Calu3 (cell line): ENCODE results near the gene ANKMY1. TPM values are rescaled to one million over a fixed set of nuclear protein-coding genes. Genes with fewer than 3 reads are reported as not detected.

Experiments
- BruUV-seq: library from RNA; stranded (reverse); fragments of 400-500 nt; replicated peaks from 2 replicates; lab custom pipeline; 2021; lab: Mats Ljungman, UMichigan
- CTCF ChIA-PET: fragments of 300-600 bp; sonication (Branson Sonifier 250); formaldehyde crosslinking; loops from one replicate; lab custom pipeline; 2022; ENCODE audit warnings: antibody characterized with exemption; lab: Charles Lee
- DNase-seq: peaks from one replicate; pipeline ENCODE4 v3.0.0; 2022
- H3K27ac Mint-ChIP-seq: one replicate; pipeline ENCODE4 v1.8.0; 2022; ENCODE audit warnings: mixed read lengths; ENCODE audit not compliant: unreplicated experiment
- H3K27me3 Mint-ChIP-seq: one replicate; pipeline ENCODE4 v1.8.0; 2022; ENCODE audit warnings: mixed read lengths; ENCODE audit not compliant: unreplicated experiment
- H3K36me3 Mint-ChIP-seq: one replicate; pipeline ENCODE4 v1.8.0; 2022; ENCODE audit warnings: mild to moderate bottlenecking, moderate library complexity, mixed read lengths; ENCODE audit not compliant: insufficient read depth, unreplicated experiment
- H3K4me1 Mint-ChIP-seq: one replicate; pipeline ENCODE4 v1.8.0; 2022; ENCODE audit warnings: mild to moderate bottlenecking, low read depth, mixed read lengths; ENCODE audit not compliant: unreplicated experiment
- H3K4me3 Mint-ChIP-seq: one replicate; pipeline ENCODE4 v1.8.0; 2022; ENCODE audit warnings: mild to moderate bottlenecking, low read depth, moderate library complexity, mixed read lengths; ENCODE audit not compliant: unreplicated experiment
- H3K9me3 Mint-ChIP-seq: one replicate; pipeline ENCODE4 v1.8.0; 2022; ENCODE audit warnings: low read depth, mixed read lengths; ENCODE audit not compliant: unreplicated experiment
- CTCF ChIP-seq: fragments of 200-600 bp; IDR thresholded peaks from one replicate; pipeline ENCODE4 v1.8.0; 2022; ENCODE audit warnings: antibody characterized with exemption; ENCODE audit not compliant: unreplicated experiment
- intact Hi-C: fragments of 100-400 bp; cut with micrococcal nuclease; formaldehyde crosslinking; loops from one replicate; pipeline ENCODE4 v1.10.0; 2022; ENCODE audit not compliant: unreplicated experiment
- total RNA-seq: library from RNA; stranded (reverse); gene quantifications from 2 replicates; pipeline ENCODE4 v1.2.3, GENCODE V29; 2022

The ANKMY1 gene
- total RNA-seq, 1 experiment from 2014 or later, result 38.2 TPM

- intact Hi-C loops, result no loop called here
- peak; percentile 84 for DNase-seq
- H3K4me3 Mint-ChIP-seq, result peak overlapping the region; percentile 59
Measured at GRCh38 chr2:240579771-240580614, 22.2 kb upstream of the ANKMY1 start.

GRCh38 chr2:240579071-240579762, 21.4 kb upstream of the ANKMY1 start:
- DNase-seq, result no peak
- Mint-ChIP-seq H3K36me3 (peaks cover 72% of the 10 kb centered on the region), H3K27me3 (no peaks in the 10 kb centered on the region), H3K4me3 (peak overlapping the region; percentile 59), H3K27ac (peak overlapping the region; percentile 91), H3K9me3 (no peaks in the 10 kb centered on the region), H3K4me1 (peaks cover 38% of the 10 kb centered on the region)
- CTCF ChIA-PET, result interaction anchor here (1.0 to 2.0 kb wide), 8 partner anchors 9 to 261 kb away, joined by 3 to 38 read pairs (median 7); partner anchors contain the start of gene ANKMY1
- no peak for TF ChIP-seq CTCF
- intact Hi-C loops, result no loop called here
- no TSS peak for BruUV-seq

More at GRCh38 chr2:240579771-240580614, 22.2 kb upstream of the ANKMY1 start:
- peaks cover 45% of the 10 kb centered on the region for H3K4me1 Mint-ChIP-seq
- H3K36me3 Mint-ChIP-seq, result peaks cover 68% of the 10 kb centered on the region
- no peaks in the 10 kb centered on the region for H3K9me3 Mint-ChIP-seq
- H3K27me3 Mint-ChIP-seq, result no peaks in the 10 kb centered on the region
- no TSS peak for BruUV-seq
- peak overlapping the region; percentile 91 for H3K27ac Mint-ChIP-seq
- TF ChIP-seq CTCF, result peak; percentile 73
- CTCF ChIA-PET, result interaction anchor here (0.6 to 2.0 kb wide), 10 partner anchors 9 to 975 kb away, joined by 3 to 38 read pairs (median 6); partner anchors contain the start of gene ANKMY1

DNA sequence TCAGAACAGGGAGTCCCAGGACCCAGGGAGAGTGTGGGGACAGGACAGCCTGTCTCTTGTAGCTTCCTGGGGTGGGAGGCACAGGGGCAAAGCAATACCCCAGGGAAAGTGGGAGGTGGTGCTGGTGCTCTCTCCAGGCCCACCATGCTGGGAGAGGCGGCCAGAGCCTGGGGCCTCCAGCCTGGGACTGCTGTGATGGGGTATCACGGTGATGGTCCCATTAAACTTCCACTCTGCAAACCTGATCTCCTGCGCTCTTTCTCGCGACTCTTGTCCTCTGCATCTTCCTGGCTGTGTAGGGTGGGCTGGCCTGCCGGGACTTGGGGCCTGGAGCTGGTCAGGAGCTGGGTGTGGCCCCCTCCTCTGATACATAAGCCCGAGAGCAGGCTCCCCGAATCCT, 20.7 kb upstream of the ANKMY1 start:
- H3K4me3 Mint-ChIP-seq, result no peak overlapping the region
- intact Hi-C loops, result no loop called here
- TF ChIP-seq CTCF, result no peak
- H3K27me3 Mint-ChIP-seq, result no peaks in the 10 kb centered on the region
- CTCF ChIA-PET, result no interaction called here
- DNase-seq, result no peak
- peaks cover 74% of the 10 kb centered on the region for H3K36me3 Mint-ChIP-seq
- H3K4me1 Mint-ChIP-seq, result peaks cover 38% of the 10 kb centered on the region
- no TSS peak for BruUV-seq
- H3K27ac Mint-ChIP-seq, result peak overlapping the region; percentile 91
- no peaks in the 10 kb centered on the region for H3K9me3 Mint-ChIP-seq

- Mint-ChIP-seq H3K36me3 (peaks cover 76% of the 10 kb centered on the region), H3K27ac (no peak overlapping the region), H3K27me3 (no peaks in the 10 kb centered on the region), H3K4me3 (no peak overlapping the region), H3K4me1 (peaks cover 38% of the 10 kb centered on the region), H3K9me3 (no peaks in the 10 kb centered on the region)
- intact Hi-C loops, result no loop called here
- BruUV-seq, result no TSS peak
- CTCF ChIA-PET, result no interaction called here
- TF ChIP-seq CTCF, result no peak
- DNase-seq, result no peak
Measured at GRCh38 chr2:240578110-240578450, 20.3 kb upstream of the ANKMY1 start.
